Transverse colon (tissue), 4 donors: ENCODE measurements around the gene SRRM4.

Source experiments
- CTCF ChIP-seq, 5 experiments: fragments of 200-600 bp in 3 of 5; fragments of 450-650 bp in 2 of 5; sonication (generic) in 3 of 5; IDR thresholded peaks; 1 replicate in 2 of 5; 2 replicates in 3 of 5; pipeline ENCODE4 v1.5.1; 2016 to 2017; ENCODE audit warnings: antibody characterized with exemption in 5 of 5, inconsistent platforms in 3 of 5, mild to moderate bottlenecking in 2 of 5, moderate library complexity in 1 of 5
- POLR2AphosphoS5 ChIP-seq, 3 donors: sonication (generic); formaldehyde crosslinking; IDR thresholded peaks; one replicate each; pipeline ENCODE4 v1.6.1; 2016; ENCODE audit warnings: antibody characterized with exemption in 3 of 3

DNA sequence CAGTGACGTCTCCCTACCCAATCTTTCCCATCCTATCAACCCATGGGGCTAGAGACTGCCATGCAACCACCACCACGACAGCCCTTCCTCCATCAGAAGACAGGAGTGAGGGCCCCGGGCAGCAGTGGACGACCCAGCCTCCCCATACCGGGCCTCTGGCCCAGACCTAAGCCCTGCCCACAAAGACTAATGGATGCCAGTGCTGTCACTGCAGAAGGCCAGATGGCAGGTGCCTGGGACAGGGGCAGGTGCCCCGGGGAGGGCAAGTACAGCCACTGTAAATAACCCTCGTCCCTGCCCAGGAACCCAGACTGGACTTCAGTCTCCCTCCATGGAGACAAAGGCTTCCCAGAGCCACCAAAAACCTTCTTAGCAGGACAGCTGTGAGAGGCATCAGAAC lies 177.1 kb downstream of the SRRM4 start:
- no peak for TF ChIP-seq CTCF (IDR thresholded peaks at IDR 0.05)
- no peak for TF ChIP-seq POLR2AphosphoS5 (IDR thresholded peaks at IDR 0.05)
